Germinal center (tissue), 1 donor: ENCODE data around the gene JAZF1.

Experiments used
- DNase-seq: peaks from one replicate; pipeline ENCODE4 v3.0.0; 2012; ENCODE audit warnings: mixed read lengths, low spot score

The JAZF1 gene

GRCh38 chr7:27966219-27966780, 214.3 kb downstream of the JAZF1 start:
- DNase-seq, result no peak

GRCh38 chr7:27965650-27966049, 214.9 kb downstream of the JAZF1 start:
- no peak for DNase-seq

GRCh38 chr7:27964820-27965219, 215.8 kb downstream of the JAZF1 start:
- DNase-seq, result no peak

- DNase-seq, result no peak
These were observed 217.5 kb downstream of the JAZF1 start for GRCh38 chr7:27963056-27963455.

- no peak for DNase-seq
These were observed 218.3 kb downstream of the JAZF1 start for GRCh38 chr7:27962273-27962672.

- no peak for DNase-seq
These were observed 219.3 kb downstream of the JAZF1 start for GRCh38 chr7:27961255-27961654.

- DNase-seq, result no peak
These were observed 220.2 kb downstream of the JAZF1 start for GRCh38 chr7:27960415-27960814.

- DNase-seq, result no peak
These were observed 221.6 kb downstream of the JAZF1 start for GRCh38 chr7:27958933-27959548.

GRCh38 chr7:27955596-27955995, 225.0 kb downstream of the JAZF1 start:
- no peak for DNase-seq

- DNase-seq, result no peak
These were observed 225.6 kb downstream of the JAZF1 start for GRCh38 chr7:27955011-27955410.

GRCh38 chr7:27953777-27954176, 226.8 kb downstream of the JAZF1 start:
- no peak for DNase-seq

- no peak for DNase-seq
These were observed 227.2 kb downstream of the JAZF1 start for GRCh38 chr7:27953361-27953760.

- DNase-seq, result no peak
These were observed 227.9 kb downstream of the JAZF1 start for GRCh38 chr7:27952456-27953285.

- no peak for DNase-seq
These were observed 230.5 kb downstream of the JAZF1 start for GRCh38 chr7:27950123-27950522.

GRCh38 chr7:27948861-27949260, 231.7 kb downstream of the JAZF1 start:
- DNase-seq, result no peak

GRCh38 chr7:27947586-27948278, 232.9 kb downstream of the JAZF1 start:
- no peak for DNase-seq

GRCh38 chr7:27946351-27946750, 234.2 kb downstream of the JAZF1 start:
- DNase-seq, result no peak

- no peak for DNase-seq
These were observed 235.4 kb downstream of the JAZF1 start for GRCh38 chr7:27945058-27945795.

GRCh38 chr7:27944643-27945042, 236.0 kb downstream of the JAZF1 start:
- no peak for DNase-seq

GRCh38 chr7:27943241-27943640, 237.4 kb downstream of the JAZF1 start:
- no peak for DNase-seq

- no peak for DNase-seq
These were observed 237.9 kb downstream of the JAZF1 start for GRCh38 chr7:27942711-27943110.

GRCh38 chr7:27941522-27941921, 239.1 kb downstream of the JAZF1 start:
- no peak for DNase-seq
